Esophagus muscularis mucosa (tissue), 4 donors: Measurements from ENCODE around the gene ZNF787. TPM values are rescaled to one million over a fixed set of nuclear protein-coding genes. Genes with fewer than 3 reads are reported as not detected.

Source experiments
- DNase-seq: peaks from one replicate; pipeline ENCODE4 v3.0.0-alpha.2; 2017; ENCODE audit errors: extremely low spot score
- H3K27ac ChIP-seq, 4 donors: fragments of 200-600 bp; sonication (generic); replicated peaks in 1 of 4; 1 replicate in 3 of 4; 2 replicates in 1 of 4; pipeline ENCODE4 v1.5.1; 2016 to 2019; ENCODE audit warnings: mild to moderate bottlenecking in 1 of 4
- H3K27me3 ChIP-seq, 4 donors: fragments of 200-600 bp; sonication (generic); one replicate each; pipeline versions ENCODE4 v1.5.1 to v1.6.0; 2016 to 2019
- H3K36me3 ChIP-seq, 4 donors: fragments of 200-600 bp; sonication (generic); one replicate each; pipeline ENCODE4 v1.5.1; 2016 to 2019
- H3K4me1 ChIP-seq, 4 donors: fragments of 200-600 bp; sonication (generic); one replicate each; pipeline ENCODE4 v1.5.1; 2016 to 2019
- H3K4me3 ChIP-seq, 4 donors: fragments of 200-600 bp; sonication (generic); 1 replicate in 2 of 4; 2 replicates in 2 of 4; pipeline ENCODE4 v1.5.1; 2016 to 2019; ENCODE audit warnings: mild to moderate bottlenecking in 4 of 4, moderate library complexity in 1 of 4
- H3K9me3 ChIP-seq, 4 donors: fragments of 200-600 bp; sonication (generic); 1 replicate in 3 of 4; 2 replicates in 1 of 4; pipeline ENCODE4 v1.5.1; 2016 to 2019
- CTCF ChIP-seq, 3 experiments: fragments of 200-600 bp in 2 of 3; fragments of 450-650 bp in 1 of 3; sonication (generic) in 2 of 3; IDR thresholded peaks; one replicate each; pipeline ENCODE4 v1.5.1; 2017 to 2019; ENCODE audit warnings: antibody characterized with exemption in 3 of 3, mild to moderate bottlenecking in 2 of 3, moderate library complexity in 1 of 3
- EP300 ChIP-seq: sonication (generic); formaldehyde crosslinking; IDR thresholded peaks from one replicate; pipeline ENCODE4 v1.6.1; 2017; ENCODE audit warnings: antibody characterized with exemption
- POLR2A ChIP-seq: fragments of 450-650 bp; IDR thresholded peaks from one replicate; pipeline ENCODE4 v1.6.1; 2017; ENCODE audit warnings: antibody characterized with exemption, moderate library complexity, mild to moderate bottlenecking, low read depth
- POLR2AphosphoS5 ChIP-seq, 2 donors: sonication (generic); formaldehyde crosslinking; IDR thresholded peaks; one replicate each; pipeline ENCODE4 v1.6.1; 2017; ENCODE audit warnings: antibody characterized with exemption in 2 of 2
- WGBS: methylation state at CpG from one replicate; pipeline ENCODE4 v1.1.5; 2018; 5-methylcytosine and 5-hydroxymethylcytosine counted together
- intact Hi-C: fragments of 100-400 bp; cut with DNase I; formaldehyde crosslinking; loops from one replicate; pipeline ENCODE4 v1.15.1; 2023
- total RNA-seq, 4 donors: library from RNA; depleted of rRNA; stranded (reverse); fragments of >200 nt; gene quantifications; one replicate each; pipeline versions ENCODE4 v1.1.0 to v1.2.1, GENCODE V29; 2016

The ZNF787 gene
- total RNA-seq, 4 donors from 2014 or later, result 15.0 to 34.2 (median 28.4) TPM

- H3K27ac ChIP-seq, result peak overlapping the region in 2 of 4 donors; percentile 89 to 92
- H3K9me3 ChIP-seq, result no peaks in the 10 kb centered on the region
- peaks cover 13 to 45% (median 33%) of the 10 kb centered on the region in 4 donors for H3K4me1 ChIP-seq
- H3K36me3 ChIP-seq, result peaks cover 11 to 24% (median 22%) of the 10 kb centered on the region in 4 donors
- H3K4me3 ChIP-seq, result no peak overlapping the region
- no peak for TF ChIP-seq POLR2A
- TF ChIP-seq POLR2AphosphoS5 (IDR thresholded peaks at IDR 0.05), result no peak
- no peak for TF ChIP-seq EP300
- no peak for TF ChIP-seq CTCF (IDR thresholded peaks at IDR 0.05)
- WGBS, result 86% methylated on average over 1 of the region's 4 CpGs
- DNase-seq, result no peak
- intact Hi-C loops, result loop anchor here (10.0 kb wide), 1 partner anchor 172 kb away; the partner anchor contains the start of gene ZSCAN5A
- H3K27me3 ChIP-seq, result no peaks in the 10 kb centered on the region
Measured at GRCh38 chr19:56142897-56143434, 21.9 kb upstream of the ZNF787 start.

GRCh38 chr19:56142087-56142787 lies 21.1 kb upstream of the ZNF787 start:
- intact Hi-C loops, result loop anchor here (10.0 kb wide), 1 partner anchor 173 kb away; the partner anchor contains the start of gene ZSCAN5A
- TF ChIP-seq CTCF (IDR thresholded peaks at IDR 0.05) (no peak), EP300 (no peak), POLR2A (no peak), POLR2AphosphoS5 (IDR thresholded peaks at IDR 0.05) (no peak)
- H3K27ac ChIP-seq, result peak overlapping the region; percentile 89 to 96 (median 92)
- DNase-seq, result no peak
- peak overlapping the region; percentile 64 to 71 (median 66) for H3K4me3 ChIP-seq
- peaks cover 13 to 45% (median 40%) of the 10 kb centered on the region in 4 donors for H3K4me1 ChIP-seq
- no peaks in the 10 kb centered on the region for H3K9me3 ChIP-seq
- 61% methylated on average over 17 of the region's 17 CpGs for WGBS
- no peaks in the 10 kb centered on the region for H3K27me3 ChIP-seq
- H3K36me3 ChIP-seq, result peaks cover 9 to 16% (median 15%) of the 10 kb centered on the region in 4 donors

GRCh38 chr19:56141417-56141993 lies 20.4 kb upstream of the ZNF787 start:
- TF ChIP-seq POLR2A (no peak), EP300 (no peak), CTCF (IDR thresholded peaks at IDR 0.05) (no peak), POLR2AphosphoS5 (IDR thresholded peaks at IDR 0.05) (no peak)
- Histone ChIP-seq H3K27ac (peak overlapping the region; percentile 89 to 96 (median 92)), H3K4me1 (peaks cover 13 to 48% (median 42%) of the 10 kb centered on the region in 4 donors), H3K27me3 (no peaks in the 10 kb centered on the region), H3K36me3 (peaks cover 2 to 9% (median 8%) of the 10 kb centered on the region in 4 donors), H3K4me3 (peak overlapping the region; percentile 64 to 71 (median 66)), H3K9me3 (no peaks in the 10 kb centered on the region)
- WGBS, result 3% methylated on average over 25 of the region's 26 CpGs
- no peak for DNase-seq
- intact Hi-C loops, result loop anchor here (10.0 kb wide), 1 partner anchor 173 kb away; the partner anchor contains the start of gene ZSCAN5A

GRCh38 chr19:56140583-56141416 lies 19.7 kb upstream of the ZNF787 start, which contains the start of gene ZNF444:
ZNF444 (plus strand) TSS chr19:56141287; CDS start chr19:56146912, 5,625 bp downstream.
- WGBS, result under 1% methylated on average over 38 of the region's 56 CpGs
- Histone ChIP-seq H3K36me3 (peaks cover 0 to 3% (median 2%) of the 10 kb centered on the region in 4 donors), H3K27ac (peak within 1 kb of the TSS; percentile 89 to 96 (median 92)), H3K9me3 (no peaks in the 10 kb centered on the region), H3K4me3 (peak within 1 kb of the TSS; percentile 64 to 71 (median 66)), H3K4me1 (peaks cover 13 to 53% (median 42%) of the 10 kb centered on the region in 4 donors), H3K27me3 (no peaks in the 10 kb centered on the region)
- TF ChIP-seq CTCF (IDR thresholded peaks at IDR 0.05), result no peak
- TF ChIP-seq POLR2A, result no peak
- no peak for TF ChIP-seq EP300
- peak; percentile 81 to 92 for TF ChIP-seq POLR2AphosphoS5 (IDR thresholded peaks at IDR 0.05)
- intact Hi-C loops, result loop anchor here (10.0 kb wide), 1 partner anchor 174 kb away; the partner anchor contains the start of gene ZSCAN5A
- peak; percentile 99 for DNase-seq
